Epithelial cell of proximal tubule (primary cell): ENCODE results near the gene ZFP62. TPM values are rescaled to one million over a fixed set of nuclear protein-coding genes. Genes with fewer than 3 reads are reported as not detected.

ENCODE experiments used
- DNase-seq: peaks from one replicate; pipeline ENCODE4 v3.0.0-alpha.2; 2011; ENCODE audit warnings: low read depth
- H3K4me3 ChIP-seq: 2 replicates; pipeline ENCODE4 v1.5.1; 2011; ENCODE audit warnings: low read depth, mild to moderate bottlenecking, low read length
- total RNA-seq: library from RNA; depleted of rRNA; stranded (reverse); fragments of >200 nt; gene quantifications from 2 replicates; pipeline ENCODE4 v1.2.3, GENCODE V29; 2015
- TF ChIP-seq, protein P1 (sequence below): conservative IDR thresholded peaks from 2 replicates; pipeline ENCODE4 v1.5.1; 2012; ENCODE audit warnings: low read depth, mild to moderate bottlenecking, low read length

Gene ZFP62
- total RNA-seq, 1 donor from 2014 or later = 12.4 TPM

DNA sequence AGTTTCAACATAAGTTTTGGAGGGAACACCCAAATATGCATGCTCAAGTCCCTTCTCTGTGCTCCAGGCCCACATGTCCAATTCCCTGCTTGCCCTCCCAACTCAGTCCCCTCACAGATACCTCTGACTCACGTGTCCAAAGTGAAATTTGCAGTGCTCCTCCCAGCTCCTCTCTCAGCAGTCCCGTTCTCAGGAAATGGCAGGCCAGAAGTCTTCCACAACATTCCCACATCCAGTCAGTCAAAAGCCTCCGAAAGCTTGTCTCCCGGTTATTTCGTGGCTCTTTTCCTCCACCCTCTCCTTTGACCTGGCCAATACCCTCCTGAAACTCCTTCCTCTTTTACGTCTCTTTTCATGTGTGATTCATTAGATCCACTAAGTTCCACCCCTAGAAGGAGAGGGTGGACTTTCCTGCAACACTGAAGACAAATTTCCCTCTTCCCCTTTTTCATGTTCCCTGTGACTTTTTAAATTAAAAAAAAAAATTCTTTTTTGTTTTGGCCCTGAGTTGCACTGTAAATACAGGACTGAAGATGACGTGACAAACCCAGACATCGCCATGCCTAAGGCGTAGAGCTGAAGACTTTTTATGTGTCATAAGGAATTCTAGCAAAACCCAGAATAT lies 45.7 kb downstream of the ZFP62 start:
- no peak overlapping the region for H3K4me3 ChIP-seq
- no peak for DNase-seq
- TF ChIP-seq, protein P1, sequence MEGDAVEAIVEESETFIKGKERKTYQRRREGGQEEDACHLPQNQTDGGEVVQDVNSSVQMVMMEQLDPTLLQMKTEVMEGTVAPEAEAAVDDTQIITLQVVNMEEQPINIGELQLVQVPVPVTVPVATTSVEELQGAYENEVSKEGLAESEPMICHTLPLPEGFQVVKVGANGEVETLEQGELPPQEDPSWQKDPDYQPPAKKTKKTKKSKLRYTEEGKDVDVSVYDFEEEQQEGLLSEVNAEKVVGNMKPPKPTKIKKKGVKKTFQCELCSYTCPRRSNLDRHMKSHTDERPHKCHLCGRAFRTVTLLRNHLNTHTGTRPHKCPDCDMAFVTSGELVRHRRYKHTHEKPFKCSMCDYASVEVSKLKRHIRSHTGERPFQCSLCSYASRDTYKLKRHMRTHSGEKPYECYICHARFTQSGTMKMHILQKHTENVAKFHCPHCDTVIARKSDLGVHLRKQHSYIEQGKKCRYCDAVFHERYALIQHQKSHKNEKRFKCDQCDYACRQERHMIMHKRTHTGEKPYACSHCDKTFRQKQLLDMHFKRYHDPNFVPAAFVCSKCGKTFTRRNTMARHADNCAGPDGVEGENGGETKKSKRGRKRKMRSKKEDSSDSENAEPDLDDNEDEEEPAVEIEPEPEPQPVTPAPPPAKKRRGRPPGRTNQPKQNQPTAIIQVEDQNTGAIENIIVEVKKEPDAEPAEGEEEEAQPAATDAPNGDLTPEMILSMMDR = no peak

DNA sequence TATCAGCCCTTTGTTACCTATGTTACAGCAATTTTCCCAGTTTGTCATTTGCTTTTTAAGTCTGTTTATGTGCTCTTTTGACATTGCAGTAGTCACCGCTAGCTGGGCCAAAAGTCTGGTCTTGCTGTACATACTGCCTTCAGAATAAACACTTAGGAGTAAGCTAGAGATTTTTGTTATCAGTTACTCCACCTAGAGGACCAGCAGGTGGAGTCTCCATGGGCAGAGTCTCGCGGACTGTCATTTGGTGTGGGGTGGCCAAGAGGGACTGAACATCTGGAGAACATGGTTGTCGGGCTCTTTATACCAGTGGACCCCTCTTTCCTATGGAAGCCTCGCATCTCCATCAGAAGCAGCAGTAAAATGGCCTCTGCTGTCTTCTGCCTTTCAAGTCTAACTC lies 47.7 kb downstream of the ZFP62 start:
- no peak for DNase-seq
- TF ChIP-seq, protein P1 = peak; percentile 26
- no peak overlapping the region for H3K4me3 ChIP-seq

DNA sequence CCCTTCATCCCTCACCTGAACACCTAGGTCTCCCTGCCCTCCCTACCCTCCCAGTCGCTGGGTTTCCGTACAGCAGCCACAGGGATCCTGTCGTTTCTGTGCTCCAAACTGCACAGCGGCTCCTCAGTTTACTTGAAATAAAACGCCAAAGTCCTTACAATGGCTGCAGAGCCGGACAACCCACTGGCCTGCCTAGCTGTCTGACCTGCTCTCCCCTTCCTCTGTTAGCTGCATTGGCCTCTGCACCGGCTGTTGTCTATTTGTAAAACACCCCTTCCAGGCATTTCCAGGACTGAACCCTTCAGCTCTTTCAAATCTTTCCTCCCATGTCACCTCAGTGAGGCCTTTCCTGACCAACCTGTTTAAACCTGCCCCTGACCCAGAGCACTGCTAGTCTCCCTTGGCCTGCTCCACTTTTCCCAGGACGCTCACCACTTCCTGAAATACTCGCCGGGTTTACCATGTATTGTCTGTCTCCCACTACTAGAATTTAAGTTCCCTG lies 49.4 kb downstream of the ZFP62 start:
- no peak for DNase-seq
- TF ChIP-seq, protein P1 = no peak
- H3K4me3 ChIP-seq = no peak overlapping the region

DNA sequence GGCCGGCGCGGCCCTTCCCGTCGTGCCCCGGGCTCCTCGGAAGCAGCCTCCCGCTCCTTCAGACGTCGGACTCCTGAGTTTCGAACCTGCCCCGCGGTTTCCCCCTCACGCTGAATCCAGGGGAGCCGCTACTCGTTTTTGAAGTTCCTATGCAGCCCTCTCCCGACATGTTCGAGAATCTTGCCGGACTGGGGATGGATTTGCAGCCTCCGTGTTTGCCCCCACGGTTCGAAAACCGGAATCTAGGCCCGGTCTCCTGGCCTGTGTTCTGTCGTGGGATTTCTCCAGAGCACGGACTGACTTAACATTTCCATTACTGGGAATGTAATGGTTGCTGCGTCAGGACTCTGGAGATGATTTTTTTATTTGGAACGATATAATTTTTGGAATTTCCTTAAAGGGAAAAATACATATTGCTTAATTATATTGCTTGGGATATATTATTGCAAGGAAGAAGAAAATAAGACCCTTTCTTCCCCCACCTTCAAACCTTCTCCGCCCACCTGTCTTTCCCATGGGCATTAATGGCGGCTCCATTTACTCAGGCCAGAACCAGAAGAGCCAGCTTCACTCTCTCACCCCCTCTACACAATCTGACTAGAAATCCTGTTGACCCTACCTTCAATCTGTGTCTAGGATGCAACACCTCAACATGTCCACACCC lies 50.0 kb downstream of the ZFP62 start:
- H3K4me3 ChIP-seq = peak overlapping the region; percentile 82
- no peak for DNase-seq
- TF ChIP-seq, protein P1 = no peak

DNA sequence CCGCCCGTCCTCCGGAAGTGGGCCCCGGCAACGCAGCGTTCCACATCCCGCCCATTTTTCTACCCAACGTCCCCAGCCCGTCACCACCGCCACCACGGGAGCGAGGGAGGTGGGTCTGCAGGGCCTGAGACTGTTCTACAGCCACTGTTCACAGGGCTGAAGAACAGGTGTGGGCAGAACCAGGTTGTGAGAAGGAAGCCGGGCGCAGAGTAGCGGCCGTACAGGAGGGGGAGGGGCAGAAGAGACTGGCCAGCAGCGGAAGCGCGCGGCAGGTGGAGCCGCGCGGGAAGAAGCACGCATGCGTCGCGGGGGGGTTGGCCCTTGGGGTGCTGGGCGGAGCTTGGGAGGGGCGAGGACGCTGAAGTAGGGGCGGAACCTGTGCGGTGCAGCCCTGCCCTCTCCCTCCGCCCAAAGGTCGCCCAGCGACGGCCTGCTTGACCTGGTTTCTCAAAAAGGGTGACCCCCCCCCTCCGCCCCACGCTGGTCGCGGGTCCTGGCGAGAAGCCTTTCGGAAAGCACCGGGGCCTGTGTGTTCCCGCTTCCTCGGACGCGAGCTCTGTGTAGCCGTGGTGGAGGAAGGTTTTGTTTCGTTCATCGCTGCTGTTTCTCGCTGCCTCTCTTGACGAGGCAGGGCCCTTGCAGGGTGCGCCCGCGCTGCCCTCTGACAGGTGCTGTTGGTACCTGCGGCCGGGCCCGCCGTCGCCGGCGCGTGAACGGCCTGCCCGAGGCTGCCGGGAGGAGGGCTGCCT lies 50.7 kb downstream of the ZFP62 start:
- DNase-seq = no peak
- peak overlapping the region; percentile 82 for H3K4me3 ChIP-seq
- TF ChIP-seq, protein P1 = no peak

DNA sequence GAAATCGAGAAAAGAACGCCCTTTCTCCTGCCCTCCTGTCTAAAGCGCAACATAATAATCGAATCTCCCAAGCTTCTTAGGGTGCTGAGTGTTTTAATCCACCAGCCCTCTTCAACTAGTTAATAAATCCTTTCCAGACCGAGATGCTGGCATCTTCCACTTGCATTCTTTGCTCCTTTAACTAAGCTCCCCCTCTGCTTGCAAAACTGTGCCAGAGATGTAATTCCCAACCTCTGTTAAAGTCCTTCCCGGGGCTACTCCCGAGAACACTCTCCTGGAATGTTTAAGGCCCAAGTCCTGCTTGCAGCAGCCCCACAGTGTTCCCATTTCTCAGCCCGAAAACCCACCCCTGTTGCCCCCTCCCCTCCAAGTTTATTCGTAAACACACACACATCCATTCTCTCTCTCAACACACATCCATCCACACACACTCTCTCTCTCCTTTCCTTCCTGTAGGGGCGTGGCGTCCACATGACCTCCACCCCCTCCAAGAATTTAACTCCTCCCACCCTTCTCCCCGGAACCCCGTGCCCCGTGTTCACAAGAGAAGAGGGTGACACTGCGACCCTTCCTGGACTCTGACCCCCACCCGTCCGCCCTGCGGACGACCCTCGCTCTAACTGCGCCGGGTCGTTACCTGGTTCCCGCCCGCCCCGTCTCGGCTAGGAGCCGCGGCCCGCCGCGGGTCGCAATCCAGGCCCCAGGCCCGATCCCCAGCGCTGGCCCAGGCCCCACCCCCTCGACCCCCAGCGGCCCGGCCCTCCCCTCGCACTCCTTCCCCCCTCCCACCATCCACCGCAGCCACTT lies 51.5 kb downstream of the ZFP62 start:
- peak overlapping the region; percentile 82 for H3K4me3 ChIP-seq
- TF ChIP-seq, protein P1 = no peak
- DNase-seq = peak; percentile 49
